ENCODE results near the gene CEP43. TPM values are rescaled to one million over a fixed set of nuclear protein-coding genes. Genes with fewer than 3 reads are reported as not detected.

Gene CEP43
- total RNA-seq, 1 donor from 2014 or later = 10.2 TPM

DNA sequence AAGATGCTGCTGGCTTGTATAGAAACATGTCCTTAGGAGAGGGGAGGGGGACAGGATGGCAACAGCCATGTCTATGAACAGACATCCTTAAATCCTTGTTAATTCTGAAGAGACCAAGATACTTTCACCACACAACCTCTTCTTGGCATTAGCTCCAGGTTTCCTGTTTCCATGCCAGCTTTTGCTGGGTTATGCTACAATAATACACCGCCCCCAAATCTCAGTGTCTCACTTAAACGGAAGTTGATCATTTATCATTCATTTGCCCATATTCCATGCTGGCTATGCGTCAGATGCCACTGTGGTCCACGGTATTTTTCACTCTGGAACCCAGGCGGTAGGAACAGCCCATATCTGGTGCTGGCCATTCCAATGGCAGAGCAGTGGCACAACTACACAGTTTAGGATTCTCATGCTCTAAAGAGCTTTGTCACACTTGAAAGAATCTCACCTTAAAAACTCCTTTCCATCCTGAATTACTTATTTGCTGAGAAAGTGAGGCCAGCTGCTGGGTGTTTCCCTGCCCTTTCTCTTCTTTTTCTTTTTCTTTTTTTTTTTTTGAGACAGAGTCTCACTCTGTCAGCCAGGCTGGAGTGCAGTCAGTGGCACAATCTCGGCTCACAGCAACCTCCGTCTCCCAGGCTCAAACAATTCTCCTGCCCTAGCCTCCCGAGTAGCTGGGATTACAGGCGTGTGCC lies 39.1 kb upstream of the CEP43 start:
- intact Hi-C loops (cut with DNase I) = loop anchor here (2.0 kb wide), 1 partner anchor 39 kb away; the partner anchor contains the start of gene CEP43
- no peak for DNase-seq (ENCODE audit: low spot score)

DNA sequence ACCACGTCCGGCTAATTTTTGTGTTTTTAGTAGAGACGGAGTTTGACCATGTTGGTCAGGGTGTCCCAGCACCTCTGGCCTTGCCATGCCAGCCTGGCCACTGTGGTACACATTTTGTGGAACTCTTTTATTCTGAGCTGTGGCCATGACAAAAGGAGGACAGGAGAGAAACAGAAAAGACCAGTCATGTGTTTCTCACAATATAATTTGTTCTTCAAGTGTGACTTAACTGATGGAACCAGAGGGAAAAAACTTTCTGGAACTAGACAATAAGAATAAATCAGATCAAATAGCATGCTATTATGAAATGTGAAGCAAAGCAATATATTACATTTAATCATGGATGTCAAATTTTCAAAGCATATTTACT lies 38.6 kb upstream of the CEP43 start:
- DNase-seq (ENCODE audit: low spot score) = no peak
- intact Hi-C loops (cut with DNase I) = no loop called here

DNA sequence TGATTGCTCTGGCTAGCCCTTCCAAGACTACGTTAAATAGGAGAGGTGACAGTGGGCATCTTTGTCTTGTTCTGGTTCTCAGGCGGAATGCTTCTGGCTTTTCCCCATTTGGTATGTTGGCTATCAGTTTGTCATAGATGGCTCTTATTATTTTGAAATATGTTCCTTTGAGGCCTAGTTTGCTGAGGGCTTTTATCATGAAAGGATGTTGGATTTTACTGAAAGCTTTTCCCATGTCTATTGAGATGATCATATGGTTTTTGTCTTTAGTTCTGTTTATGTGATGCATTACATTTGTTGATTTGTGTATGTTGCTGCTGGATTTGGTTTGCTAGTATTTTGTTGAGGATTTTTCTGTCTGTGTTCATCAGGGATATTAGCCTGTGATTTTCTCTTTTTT lies 32.9 kb upstream of the CEP43 start:
- no peak for DNase-seq (ENCODE audit: low spot score)
- intact Hi-C loops (cut with DNase I) = no loop called here

DNA sequence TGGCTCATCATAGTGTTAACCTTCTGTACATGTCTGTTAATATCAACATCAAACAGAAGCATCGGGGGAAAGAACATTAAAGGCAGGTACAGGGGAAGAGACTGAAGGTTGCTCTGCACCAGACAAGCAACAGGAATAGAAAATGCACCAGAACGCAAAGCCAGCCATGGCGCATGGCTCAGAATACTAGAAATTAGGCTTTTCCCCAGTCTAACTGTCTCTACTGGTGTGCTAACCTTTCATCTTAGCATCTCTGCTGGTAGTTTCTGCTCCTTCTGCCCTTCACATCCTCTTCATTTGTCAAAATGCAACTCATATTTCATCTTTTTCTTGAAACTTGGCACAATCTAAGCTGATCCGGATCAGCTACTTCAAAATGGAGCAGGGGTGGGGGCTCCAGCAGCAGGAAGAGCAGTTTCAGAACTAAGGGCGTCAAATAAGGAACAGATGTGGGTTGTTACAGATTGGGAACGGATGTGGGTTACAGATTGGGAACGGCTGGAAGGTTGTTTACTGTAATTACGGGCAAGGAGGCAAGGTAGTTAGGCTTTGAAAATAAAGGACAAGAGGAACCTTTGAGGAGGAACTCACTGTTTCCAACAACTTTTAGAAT lies 29.7 kb upstream of the CEP43 start:
- DNase-seq (ENCODE audit: low spot score) = no peak
- intact Hi-C loops (cut with DNase I) = no loop called here

DNA sequence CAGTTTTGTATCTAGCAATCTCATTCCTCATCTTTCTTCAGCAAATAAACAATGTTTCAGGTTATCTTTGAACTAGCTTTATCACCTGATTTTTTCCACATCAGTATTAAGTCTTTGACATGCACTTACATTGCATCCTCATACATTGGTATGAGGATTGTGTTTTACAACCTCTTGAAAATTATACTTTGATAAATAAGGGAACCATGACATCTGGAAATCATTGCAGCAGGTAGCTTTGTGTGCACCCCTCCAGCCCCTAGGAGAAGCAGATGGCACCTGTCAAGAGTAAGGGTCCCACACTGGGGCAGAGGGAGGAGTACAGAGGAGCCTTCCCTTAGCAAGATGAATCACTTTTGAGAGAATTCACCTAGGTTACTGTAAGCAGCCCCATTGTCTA lies 29.1 kb upstream of the CEP43 start:
- intact Hi-C loops (cut with DNase I) = no loop called here
- DNase-seq (ENCODE audit: low spot score) = no peak

DNA sequence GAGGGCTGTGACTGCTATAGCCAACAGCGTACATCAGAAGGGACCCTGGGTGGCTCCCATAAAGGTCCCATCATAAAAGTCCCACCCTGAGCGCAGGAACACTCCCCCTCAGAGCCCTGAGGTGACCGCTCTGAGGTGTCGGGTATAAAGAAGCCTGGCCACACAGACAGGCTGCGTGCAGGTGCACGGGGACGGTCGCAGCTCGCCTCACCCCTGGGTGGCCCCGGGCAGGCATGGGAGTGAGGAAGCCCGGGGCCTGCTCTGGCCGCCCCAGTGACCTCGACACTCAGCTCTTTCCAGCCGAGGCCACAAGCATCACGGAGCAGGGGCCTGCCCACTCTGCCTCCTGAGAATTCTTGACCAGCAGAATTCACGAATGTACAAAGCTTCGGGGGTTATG lies 28.4 kb upstream of the CEP43 start:
- DNase-seq (ENCODE audit: low spot score) = no peak
- intact Hi-C loops (cut with DNase I) = no loop called here

DNA sequence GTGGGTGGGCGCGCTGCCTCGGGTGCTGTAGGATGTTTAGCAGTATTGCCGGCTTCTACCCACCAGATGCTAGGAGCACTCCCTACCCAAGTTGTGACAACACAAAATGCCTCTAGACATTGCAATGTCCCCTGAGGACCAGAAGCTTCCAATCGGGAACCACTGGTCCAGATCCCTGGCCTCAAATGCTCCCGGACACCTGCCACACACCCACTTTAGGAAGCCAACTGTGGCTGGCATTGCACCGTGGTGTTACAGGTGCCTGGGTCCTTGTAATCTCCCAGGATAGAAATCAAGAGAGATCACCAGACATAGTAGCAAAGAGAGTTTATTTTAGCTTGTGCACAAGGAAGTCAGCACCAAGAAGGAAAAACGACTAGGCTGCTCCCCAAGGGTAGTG lies 27.9 kb upstream of the CEP43 start:
- no peak for DNase-seq (ENCODE audit: low spot score)
- intact Hi-C loops (cut with DNase I) = no loop called here

DNA sequence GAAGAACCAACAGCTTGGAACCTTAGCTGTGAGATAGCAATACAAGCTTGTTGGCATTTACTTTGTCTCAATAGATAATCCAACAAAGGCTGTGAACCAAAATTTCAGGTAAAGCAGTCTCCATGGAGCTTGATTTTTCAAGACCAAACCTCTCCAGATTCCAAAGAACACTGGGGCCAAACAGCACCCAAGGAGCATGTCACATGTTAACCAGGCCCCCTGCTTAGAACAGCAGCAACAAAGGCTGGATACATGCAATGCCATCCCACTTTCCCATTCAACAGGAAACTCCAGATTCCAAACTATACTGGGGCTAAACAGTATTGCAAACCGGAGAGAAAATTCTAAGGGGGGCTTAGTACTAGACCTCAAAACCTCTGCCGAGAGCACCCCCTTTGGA lies 27.1 kb upstream of the CEP43 start:
- DNase-seq (ENCODE audit: low spot score) = no peak
- intact Hi-C loops (cut with DNase I) = no loop called here

DNA sequence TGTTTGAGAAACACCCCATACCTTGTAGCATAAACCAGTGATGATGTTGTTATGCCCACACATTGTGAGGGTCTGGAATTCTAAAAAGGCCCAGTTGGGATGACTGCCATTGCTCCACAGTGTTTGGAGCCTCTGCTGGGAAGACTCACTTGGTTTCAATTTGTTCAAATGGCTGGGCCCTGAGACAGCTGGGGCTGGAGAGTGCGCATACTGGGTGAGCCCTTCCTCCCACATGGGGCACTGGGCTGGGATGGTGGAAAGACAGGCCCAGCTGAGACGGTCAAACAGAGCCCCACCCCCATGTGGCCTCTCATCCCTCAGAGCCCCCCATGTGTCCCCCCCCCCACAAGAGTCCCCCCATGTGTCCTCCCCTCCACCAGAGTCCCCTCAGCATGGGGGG lies 22.6 kb upstream of the CEP43 start:
- intact Hi-C loops (cut with DNase I) = no loop called here
- DNase-seq (ENCODE audit: low spot score) = no peak

DNA sequence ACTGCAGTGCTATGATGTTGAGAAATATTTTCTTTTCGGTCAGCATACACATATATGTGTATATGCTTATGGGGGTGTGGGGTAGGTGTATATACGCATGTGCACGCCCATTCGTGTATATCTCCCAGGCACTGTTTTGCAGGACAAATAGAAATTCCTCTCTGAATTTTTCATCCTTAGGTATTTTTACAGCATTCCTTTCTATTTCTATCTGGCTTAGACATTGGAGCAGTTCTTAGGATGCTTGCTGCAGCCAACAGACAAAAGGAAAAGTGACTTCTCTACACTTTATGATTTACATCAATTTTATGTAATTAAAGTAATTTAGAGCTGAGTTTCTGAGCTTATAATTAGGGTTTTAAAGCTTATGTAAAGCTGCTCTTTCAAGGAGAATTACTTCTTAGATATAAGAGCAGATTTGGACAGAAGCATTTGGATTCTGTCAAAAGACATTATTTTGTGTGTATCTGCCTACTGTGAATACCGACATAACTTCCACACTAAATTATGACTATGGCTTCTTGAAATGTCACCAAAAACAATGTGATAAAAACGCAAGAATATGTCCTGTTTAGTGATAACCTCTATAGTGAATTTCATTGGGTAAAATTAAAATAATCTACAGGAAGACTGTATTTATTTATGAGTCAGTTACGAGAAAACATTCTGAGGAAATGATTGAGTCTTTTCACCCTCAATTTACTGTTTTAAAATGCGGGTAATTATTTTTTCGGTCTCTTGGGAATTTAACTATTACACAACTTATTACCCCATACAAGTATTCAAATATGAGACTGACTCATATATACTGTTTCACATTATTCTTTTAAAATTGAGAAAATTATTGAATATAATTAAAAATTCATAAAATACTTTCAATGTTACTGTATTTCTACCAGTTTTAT lies 21.3 kb upstream of the CEP43 start:
- DNase-seq (ENCODE audit: low spot score) = no peak
- intact Hi-C loops (cut with DNase I) = no loop called here

DNA sequence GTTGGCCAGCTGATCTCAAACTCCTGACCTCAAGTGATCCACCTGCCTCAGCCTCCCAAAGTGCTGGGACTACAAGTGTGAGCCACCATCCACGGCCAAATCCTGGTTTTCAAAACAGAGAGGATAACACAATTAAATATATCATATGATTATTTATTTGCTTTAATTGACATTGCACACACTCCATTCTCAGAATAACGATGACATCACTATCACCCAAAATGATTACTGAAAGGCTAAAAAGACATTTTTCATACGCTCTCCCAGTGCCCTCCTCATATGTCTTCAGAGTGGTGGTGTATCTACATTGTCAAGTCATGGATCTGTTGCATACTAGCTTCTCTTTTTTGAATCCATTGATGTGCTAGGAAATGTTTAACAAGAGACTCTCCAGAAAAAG lies 18.5 kb upstream of the CEP43 start:
- intact Hi-C loops (cut with DNase I) = no loop called here
- DNase-seq (ENCODE audit: low spot score) = no peak

DNA sequence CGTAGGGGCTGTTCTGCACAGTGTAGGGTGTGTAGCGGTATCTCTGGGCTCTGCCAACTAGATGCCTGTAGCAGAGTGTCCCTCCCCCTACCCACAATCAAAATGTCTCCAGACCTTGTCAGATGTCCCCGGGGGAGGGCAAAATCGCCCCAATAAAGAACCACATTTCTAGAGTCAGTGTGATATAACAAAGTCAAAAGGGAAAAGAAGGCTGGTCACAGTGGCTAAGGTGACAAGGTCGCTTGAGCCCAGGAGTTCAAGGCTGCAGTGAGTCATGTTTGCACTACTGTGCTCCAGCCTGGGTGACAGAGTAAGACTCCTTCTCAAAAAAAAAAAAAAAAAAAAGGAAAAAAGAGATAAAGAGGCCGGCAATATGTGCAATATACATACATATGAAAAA lies 11.7 kb upstream of the CEP43 start:
- intact Hi-C loops (cut with DNase I) = no loop called here
- DNase-seq (ENCODE audit: low spot score) = no peak

DNA sequence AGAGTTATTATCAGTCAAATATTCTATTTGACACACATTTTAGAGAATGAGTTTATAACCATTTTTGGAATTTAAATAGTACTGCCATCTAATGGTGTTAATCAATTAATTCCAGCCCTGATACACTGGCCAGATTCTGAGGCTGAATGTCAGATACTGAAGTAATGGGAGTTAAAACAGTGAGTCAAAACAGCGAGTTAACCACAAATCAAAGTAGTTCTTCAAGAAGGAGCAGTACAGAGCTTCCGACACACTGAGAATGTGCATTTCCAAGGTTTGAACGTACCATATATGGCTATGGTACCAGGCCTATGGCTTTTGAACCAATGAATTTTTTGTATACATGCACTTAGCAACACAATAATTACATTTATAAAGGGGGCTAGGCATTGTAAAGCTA lies 11.3 kb upstream of the CEP43 start:
- intact Hi-C loops (cut with DNase I) = no loop called here
- DNase-seq (ENCODE audit: low spot score) = no peak

DNA sequence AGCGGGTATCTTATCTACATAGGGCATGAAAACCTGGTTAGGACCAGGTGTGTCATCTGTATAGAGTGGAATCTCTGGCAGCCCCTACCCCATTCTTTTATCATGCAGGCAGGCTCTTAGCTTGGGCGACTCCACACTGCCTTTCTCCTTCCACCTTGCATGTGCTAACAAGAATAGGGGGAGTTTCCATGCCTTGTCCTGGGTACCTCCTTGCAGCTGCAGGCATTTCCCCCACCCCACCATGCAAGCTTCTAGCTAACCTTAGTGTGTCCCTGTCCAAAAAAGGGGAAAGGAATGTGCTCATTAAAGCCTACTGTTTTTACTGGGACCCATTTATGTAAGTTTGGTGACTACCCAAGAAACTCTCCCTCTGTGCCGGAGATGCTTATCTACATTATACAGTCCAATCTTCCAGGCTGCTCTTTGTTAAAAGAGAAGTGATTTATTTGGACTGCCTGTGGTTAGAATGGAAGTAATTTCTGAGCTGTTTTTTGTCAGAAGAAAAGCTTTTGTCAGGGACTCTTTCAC lies 10.5 kb upstream of the CEP43 start:
- no peak for DNase-seq (ENCODE audit: low spot score)

DNA sequence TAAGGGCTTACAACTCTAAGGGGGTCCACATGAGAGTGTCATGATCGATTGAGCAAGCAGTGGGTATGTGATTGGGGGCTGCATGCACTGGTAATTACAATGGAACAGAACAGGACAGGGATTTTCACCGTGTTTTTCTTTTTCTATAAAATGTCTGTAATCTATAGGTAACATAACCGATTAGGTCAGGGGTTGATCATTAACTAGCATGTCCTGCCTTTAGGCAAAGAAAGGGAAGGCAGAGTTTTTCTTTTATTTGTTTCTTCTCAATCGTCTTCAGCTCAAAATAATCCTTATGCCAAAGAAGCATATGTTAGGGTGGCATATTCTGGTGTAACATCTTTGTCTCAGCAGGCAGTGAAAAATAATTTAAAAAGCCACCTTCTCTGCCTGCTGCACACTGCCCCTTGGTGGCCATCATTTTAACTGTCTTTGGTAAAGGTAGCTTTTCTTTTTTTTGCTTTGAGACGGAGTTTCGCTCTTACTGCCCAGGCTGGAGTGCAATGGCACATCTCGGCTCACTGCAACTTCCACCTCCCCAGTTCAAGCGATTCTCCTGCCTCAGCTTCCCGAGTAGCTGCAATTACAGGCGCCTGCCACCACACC lies 9.7 kb upstream of the CEP43 start:
- intact Hi-C loops (cut with DNase I) = loop anchor here (10.0 kb wide), 1 partner anchor 205 kb away; no protein-coding TSS in a partner anchor
- no peak for DNase-seq (ENCODE audit: low spot score)

More for the DNA sequence above, 10.5 kb upstream of the CEP43 start:
- intact Hi-C loops (cut with DNase I) = no loop called here

DNA sequence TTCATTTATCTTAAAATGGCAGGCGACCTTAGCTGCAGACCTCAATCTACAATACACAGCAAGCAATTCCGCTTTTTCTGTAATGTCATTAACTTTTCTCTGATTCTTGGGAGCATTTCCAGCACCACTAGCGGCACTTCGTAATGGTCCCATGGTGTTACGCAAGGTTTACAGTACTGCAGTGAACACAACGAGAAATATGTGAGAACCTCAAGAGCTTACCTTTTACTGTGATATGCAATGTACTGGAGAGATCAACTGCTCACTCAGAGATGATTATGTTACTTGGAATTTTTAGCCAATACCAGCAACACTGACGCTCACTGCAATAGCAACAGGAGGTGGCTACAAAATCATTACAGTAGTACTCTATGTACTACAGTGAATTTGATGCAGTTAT lies 2.8 kb upstream of the CEP43 start:
- DNase-seq (ENCODE audit: low spot score) = no peak
- intact Hi-C loops (cut with DNase I) = loop anchor here (10.0 kb wide), 1 partner anchor 212 kb away; no protein-coding TSS in a partner anchor

DNA sequence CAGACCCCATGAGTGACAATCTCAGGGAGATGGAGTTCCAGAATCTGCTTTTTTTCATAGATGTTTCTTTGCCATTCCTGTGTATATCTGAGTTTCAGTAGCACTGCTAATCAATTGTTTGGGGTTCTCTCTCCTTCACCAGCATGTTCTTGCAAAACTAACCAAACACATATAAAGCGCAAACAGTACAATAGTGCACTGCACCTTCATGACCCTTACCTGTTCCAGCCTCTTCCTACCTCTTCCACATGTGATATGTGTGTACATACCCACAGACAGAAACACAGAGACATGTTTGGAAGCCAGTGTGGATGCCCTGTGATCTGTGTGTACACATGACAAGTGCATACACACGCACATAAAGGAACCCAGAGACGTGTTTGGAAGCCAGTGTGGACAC lies 1.8 kb upstream of the CEP43 start:
- intact Hi-C loops (cut with DNase I) = loop anchor here (10.0 kb wide), 1 partner anchor 213 kb away; no protein-coding TSS in a partner anchor
- DNase-seq (ENCODE audit: low spot score) = no peak

DNA sequence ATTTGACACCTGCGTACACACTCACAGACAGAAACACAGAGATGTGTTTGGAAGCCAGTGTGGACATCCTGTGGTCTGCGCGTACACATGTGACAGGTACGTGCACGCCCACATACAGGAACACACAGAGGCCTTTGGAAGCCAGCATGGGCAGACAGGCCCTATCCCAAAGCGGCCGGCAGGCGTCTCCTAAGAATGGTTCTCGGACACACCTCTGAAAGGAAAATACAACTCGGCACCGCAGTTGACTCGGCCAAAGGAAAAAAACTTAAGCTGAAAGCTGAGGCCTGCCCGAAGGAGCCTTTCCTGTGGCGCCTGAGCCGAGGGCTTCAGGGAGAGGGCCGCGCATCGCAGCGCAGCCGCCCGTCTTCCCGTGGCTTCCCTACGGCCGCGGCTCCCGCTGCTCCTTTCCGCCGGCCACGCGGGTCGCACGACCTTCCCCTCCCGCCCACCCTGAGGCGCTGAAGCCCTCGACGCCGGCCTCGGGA lies 1.4 kb upstream of the CEP43 start:
- DNase-seq (ENCODE audit: low spot score) = peak; percentile 82

More for the DNA sequence above, 1.4 kb upstream of the CEP43 start:
- intact Hi-C loops (cut with DNase I) = loop anchor here (2.0 to 10.0 kb wide), 2 partner anchors 39 to 213 kb away; no protein-coding TSS in a partner anchor

Measured in cardiac septum (tissue), 1 donor.